H9 (cell line): Measurements from ENCODE around the gene FAM83C. TPM values are rescaled to one million over a fixed set of nuclear protein-coding genes. Genes with fewer than 3 reads are reported as not detected.

Experiments used
- DNase-seq: peaks from one replicate; pipeline ENCODE4 v3.0.0-alpha.2; 2017
- H2AFZ ChIP-seq: one replicate; pipeline ENCODE4 v1.6.1; 2013; ENCODE audit warnings: mild to moderate bottlenecking, low read length, control low read depth, moderate library complexity
- H2AK5ac ChIP-seq: 2 replicates; pipeline ENCODE4 v1.6.1; 2013; ENCODE audit warnings: low read length, control low read depth, mixed read lengths; ENCODE audit not compliant: insufficient read length
- H2BK120ac ChIP-seq: one replicate; pipeline ENCODE4 v1.6.1; 2013; ENCODE audit warnings: low read depth, mild to moderate bottlenecking, low read length, control low read depth, inconsistent platforms; ENCODE audit not compliant: poor library complexity, severe bottlenecking
- H2BK12ac ChIP-seq: 2 replicates; pipeline ENCODE4 v1.6.1; 2013; ENCODE audit warnings: low read length, control low read depth, mixed read lengths, low read depth; ENCODE audit not compliant: insufficient read length
- H2BK15ac ChIP-seq: 2 replicates; pipeline ENCODE4 v1.6.1; 2013; ENCODE audit warnings: low read depth, low read length, control low read depth
- H2BK20ac ChIP-seq: one replicate; pipeline ENCODE4 v1.6.1; 2013; ENCODE audit warnings: low read depth, mild to moderate bottlenecking, low read length, control low read depth, inconsistent platforms; ENCODE audit not compliant: poor library complexity, severe bottlenecking
- H2BK5ac ChIP-seq: 2 replicates; pipeline ENCODE4 v1.6.1; 2013; ENCODE audit warnings: low read length, control low read depth, mixed read lengths; ENCODE audit not compliant: insufficient read length
- H3K14ac ChIP-seq: 2 replicates; pipeline ENCODE4 v1.6.1; 2013; ENCODE audit warnings: low read length, control low read depth; ENCODE audit not compliant: insufficient read depth
- H3K18ac ChIP-seq: 2 replicates; pipeline ENCODE4 v1.6.1; 2013; ENCODE audit warnings: low read depth, mild to moderate bottlenecking, mixed read lengths, low read length, control low read depth; ENCODE audit not compliant: insufficient read length
- H3K23ac ChIP-seq: 2 replicates; pipeline ENCODE4 v1.6.1; 2013; ENCODE audit warnings: low read length, control low read depth, mixed read lengths, low read depth; ENCODE audit not compliant: insufficient read length
- H3K23me2 ChIP-seq: 2 replicates; pipeline ENCODE4 v1.6.1; 2013; ENCODE audit warnings: low read depth, mild to moderate bottlenecking, mixed read lengths, low read length, control low read depth; ENCODE audit not compliant: insufficient read length, poor library complexity, severe bottlenecking
- H3K27ac ChIP-seq: 2 replicates; pipeline ENCODE4 v1.5.1; 2013; ENCODE audit warnings: low read length, control low read depth, mixed read lengths, low read depth; ENCODE audit not compliant: insufficient read length
- H3K27me3 ChIP-seq: 2 replicates; pipeline ENCODE4 v1.6.1; 2013; ENCODE audit warnings: low read length, control low read depth, inconsistent platforms; ENCODE audit not compliant: insufficient read depth
- H3K4ac ChIP-seq: 2 replicates; pipeline ENCODE4 v1.6.1; 2013; ENCODE audit warnings: low read depth, mild to moderate bottlenecking, control low read depth, inconsistent platforms, low read length, moderate library complexity
- H3K4me1 ChIP-seq: 2 replicates; pipeline ENCODE4 v1.6.1; 2013; ENCODE audit warnings: low read length, control low read depth, inconsistent platforms; ENCODE audit not compliant: insufficient read depth
- H3K4me2 ChIP-seq: 2 replicates; pipeline ENCODE4 v1.6.1; 2013; ENCODE audit warnings: low read length, control low read depth, mixed read lengths; ENCODE audit not compliant: insufficient read length, insufficient read depth
- H3K56ac ChIP-seq: 2 replicates; pipeline ENCODE4 v1.6.1; 2013; ENCODE audit warnings: low read depth, mild to moderate bottlenecking, mixed read lengths, low read length, control low read depth; ENCODE audit not compliant: insufficient read length
- H3K79me1 ChIP-seq: 2 replicates; pipeline ENCODE4 v1.6.1; 2013; ENCODE audit warnings: low read depth, mild to moderate bottlenecking, moderate library complexity, low read length, control low read depth, inconsistent platforms; ENCODE audit not compliant: insufficient read depth, poor library complexity, severe bottlenecking
- H3K79me2 ChIP-seq: 2 replicates; pipeline ENCODE4 v1.6.1; 2013; ENCODE audit warnings: low read length, control low read depth, inconsistent platforms; ENCODE audit not compliant: insufficient read depth
- H3K9ac ChIP-seq: 2 replicates; pipeline ENCODE4 v1.6.1; 2013; ENCODE audit warnings: low read length, control low read depth, mixed read lengths; ENCODE audit not compliant: insufficient read length; ENCODE audit errors: extremely low read depth
- H3K9me3 ChIP-seq: one replicate; pipeline ENCODE4 v1.6.1; 2013; ENCODE audit warnings: low read depth, low read length, inconsistent platforms; ENCODE audit not compliant: control insufficient read depth
- H3T11ph ChIP-seq: one replicate; pipeline ENCODE4 v1.6.1; 2013; ENCODE audit warnings: mild to moderate bottlenecking, low read length, control low read depth, inconsistent platforms
- H4K20me1 ChIP-seq: one replicate; pipeline ENCODE4 v1.6.1; 2013; ENCODE audit not compliant: control insufficient read depth, insufficient read length, insufficient read depth
- H4K5ac ChIP-seq: 2 replicates; pipeline ENCODE4 v1.6.1; 2013; ENCODE audit warnings: low read depth, mild to moderate bottlenecking, mixed read lengths, low read length, control low read depth; ENCODE audit not compliant: insufficient read length
- H4K8ac ChIP-seq: replicated peaks from 2 replicates; pipeline ENCODE4 v1.6.1; 2013; ENCODE audit warnings: low read length, control low read depth, mixed read lengths, low read depth; ENCODE audit not compliant: insufficient read length
- H4K91ac ChIP-seq: 2 replicates; pipeline ENCODE4 v1.6.1; 2013; ENCODE audit warnings: low read depth, mild to moderate bottlenecking, moderate library complexity, mixed read lengths, low read length, control low read depth; ENCODE audit not compliant: insufficient read length
- H3K27ac Mint-ChIP-seq, 3 experiments: 2 replicates in 2 of 3; 3 replicates in 1 of 3; pipeline ENCODE4 v1.8.0; 2020 to 2021; ENCODE audit warnings: mixed read lengths in 3 of 3, mild to moderate bottlenecking in 1 of 3, moderate library complexity in 1 of 3
- H3K27me3 Mint-ChIP-seq: 2 replicates; pipeline ENCODE4 v1.8.0; 2021; ENCODE audit warnings: low read depth, mild to moderate bottlenecking, moderate library complexity, mixed read lengths
- H3K36me3 Mint-ChIP-seq, 3 experiments: 2 replicates in 2 of 3; 3 replicates in 1 of 3; pipeline ENCODE4 v1.8.0; 2020 to 2021; ENCODE audit warnings: low read depth in 3 of 3, mixed read lengths in 3 of 3; ENCODE audit not compliant: insufficient read depth in 1 of 3
- H3K4me1 Mint-ChIP-seq, 2 experiments: 2 replicates each; pipeline ENCODE4 v1.8.0; 2020; ENCODE audit warnings: mixed read lengths in 2 of 2
- H3K4me3 Mint-ChIP-seq, 2 experiments: 2 replicates in 1 of 2; 3 replicates in 1 of 2; pipeline ENCODE4 v1.8.0; 2020 to 2021; ENCODE audit warnings: mild to moderate bottlenecking in 2 of 2, mixed read lengths in 2 of 2, moderate library complexity in 1 of 2
- H3K9me3 Mint-ChIP-seq, 2 experiments: 2 replicates in 1 of 2; 3 replicates in 1 of 2; pipeline ENCODE4 v1.8.0; 2020; ENCODE audit warnings: mild to moderate bottlenecking in 2 of 2, mixed read lengths in 2 of 2, moderate library complexity in 1 of 2
- WGBS: extraction: QIAGEN DNeasy Blood & Tissue Kit; methylation state at CpG from one replicate; pipeline ENCODE4 v1.1.7; 2013; ENCODE audit warnings: missing lambda C conversion rate, low lambda C conversion rate, mixed read lengths; ENCODE audit not compliant: insufficient read length; ENCODE audit errors: extremely low coverage; 5-methylcytosine and 5-hydroxymethylcytosine counted together
- total RNA-seq: library from RNA; stranded (reverse); gene quantifications from 2 replicates; pipeline ENCODE4 v1.2.1, GENCODE V29; 2021
- TF ChIP-seq, protein P1 (sequence below): fragments of 200-600 bp; sonication (generic); conservative IDR thresholded peaks from 3 replicates; pipeline ENCODE4 v1.8.0; 2021; ENCODE audit warnings: antibody characterized with exemption, mild to moderate bottlenecking

FAM83C gene
- total RNA-seq, 1 experiment from 2014 or later = not detected

DNA sequence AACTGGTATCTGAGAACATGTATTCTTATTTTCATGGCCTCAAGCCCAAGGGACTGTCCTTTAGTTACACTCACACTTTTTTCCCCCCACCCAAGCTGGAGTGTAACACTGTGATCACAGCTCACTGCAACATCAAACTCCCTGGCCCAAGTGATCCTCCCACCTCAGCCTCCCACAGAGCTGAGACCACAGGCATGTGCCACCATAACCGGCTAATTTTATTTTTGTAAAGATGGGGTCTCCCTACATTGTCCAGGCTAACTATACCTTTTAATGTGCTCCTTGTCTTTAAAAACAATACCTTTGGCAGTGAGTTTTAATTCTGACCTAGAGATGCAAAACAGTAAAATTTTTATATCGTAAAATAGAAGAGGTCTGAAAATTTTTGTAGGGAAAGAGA lies 48.2 kb upstream of the FAM83C start:
- H4K8ac ChIP-seq = no peak overlapping the region
- peaks cover 0 to 21% (median 4%) of the 10 kb centered on the region in 3 experiments; a peak in 3 of 7 replicates for H3K36me3 Mint-ChIP-seq

More for the DNA sequence above, 48.2 kb upstream of the FAM83C start:
- no peaks in the 10 kb centered on the region for H3K79me2 ChIP-seq
- H3K4me2 ChIP-seq = no peak overlapping the region
- H3K56ac ChIP-seq = no peak overlapping the region
- H3K23ac ChIP-seq = no peak overlapping the region
- TF ChIP-seq, protein P1, sequence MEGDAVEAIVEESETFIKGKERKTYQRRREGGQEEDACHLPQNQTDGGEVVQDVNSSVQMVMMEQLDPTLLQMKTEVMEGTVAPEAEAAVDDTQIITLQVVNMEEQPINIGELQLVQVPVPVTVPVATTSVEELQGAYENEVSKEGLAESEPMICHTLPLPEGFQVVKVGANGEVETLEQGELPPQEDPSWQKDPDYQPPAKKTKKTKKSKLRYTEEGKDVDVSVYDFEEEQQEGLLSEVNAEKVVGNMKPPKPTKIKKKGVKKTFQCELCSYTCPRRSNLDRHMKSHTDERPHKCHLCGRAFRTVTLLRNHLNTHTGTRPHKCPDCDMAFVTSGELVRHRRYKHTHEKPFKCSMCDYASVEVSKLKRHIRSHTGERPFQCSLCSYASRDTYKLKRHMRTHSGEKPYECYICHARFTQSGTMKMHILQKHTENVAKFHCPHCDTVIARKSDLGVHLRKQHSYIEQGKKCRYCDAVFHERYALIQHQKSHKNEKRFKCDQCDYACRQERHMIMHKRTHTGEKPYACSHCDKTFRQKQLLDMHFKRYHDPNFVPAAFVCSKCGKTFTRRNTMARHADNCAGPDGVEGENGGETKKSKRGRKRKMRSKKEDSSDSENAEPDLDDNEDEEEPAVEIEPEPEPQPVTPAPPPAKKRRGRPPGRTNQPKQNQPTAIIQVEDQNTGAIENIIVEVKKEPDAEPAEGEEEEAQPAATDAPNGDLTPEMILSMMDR = no peak
- Mint-ChIP-seq H3K4me3 (no peak overlapping the region), H3K4me1 (0 out of 4 replicates have a peak, but pooled peaks cover 0 to 2% of the 10 kb centered on the region in 2 experiments), H3K27ac (peak overlapping the region in 1 of 3 experiments; percentile 6; a peak in 1 of 7 replicates), H3K9me3 (no peaks in the 10 kb centered on the region), H3K27me3 (no peaks in the 10 kb centered on the region)
- H3K79me1 ChIP-seq = no peaks in the 10 kb centered on the region
- H3K9me3 ChIP-seq = no peaks in the 10 kb centered on the region
- H2BK12ac ChIP-seq = no peak overlapping the region
- no peaks in the 10 kb centered on the region for H3K4me1 ChIP-seq
- no peak overlapping the region for H2BK15ac ChIP-seq
- 100% methylated on average over 1 of the region's 2 CpGs for WGBS
- H2BK5ac ChIP-seq = no peak overlapping the region
- H3T11ph ChIP-seq = no peak overlapping the region
- no peak overlapping the region for H2AK5ac ChIP-seq
- no peak overlapping the region for H3K9ac ChIP-seq
- no peaks in the 10 kb centered on the region for H4K20me1 ChIP-seq
- no peak overlapping the region for H3K18ac ChIP-seq
- H4K5ac ChIP-seq = no peak overlapping the region
- H3K14ac ChIP-seq = no peak overlapping the region
- no peak overlapping the region for H3K27ac ChIP-seq
- no peaks in the 10 kb centered on the region for H3K27me3 ChIP-seq
- no peak overlapping the region for H3K4ac ChIP-seq
- no peak overlapping the region for H2BK120ac ChIP-seq
- no peaks in the 10 kb centered on the region for H3K23me2 ChIP-seq
- H4K91ac ChIP-seq = no peak overlapping the region
- no peak overlapping the region for H2AFZ ChIP-seq
- no peak for DNase-seq
- no peak overlapping the region for H2BK20ac ChIP-seq
